ENCODE results near the gene WDR48. TPM values are rescaled to one million over a fixed set of nuclear protein-coding genes. Genes with fewer than 3 reads are reported as not detected.

WDR48 gene
- total and polyA plus RNA-seq, 9 of the 15 experiments (the other 6 are each of a cell fraction or from before 2014, with no cell fraction given), result 26.6 to 70.6 (median 48.0) TPM

DNA sequence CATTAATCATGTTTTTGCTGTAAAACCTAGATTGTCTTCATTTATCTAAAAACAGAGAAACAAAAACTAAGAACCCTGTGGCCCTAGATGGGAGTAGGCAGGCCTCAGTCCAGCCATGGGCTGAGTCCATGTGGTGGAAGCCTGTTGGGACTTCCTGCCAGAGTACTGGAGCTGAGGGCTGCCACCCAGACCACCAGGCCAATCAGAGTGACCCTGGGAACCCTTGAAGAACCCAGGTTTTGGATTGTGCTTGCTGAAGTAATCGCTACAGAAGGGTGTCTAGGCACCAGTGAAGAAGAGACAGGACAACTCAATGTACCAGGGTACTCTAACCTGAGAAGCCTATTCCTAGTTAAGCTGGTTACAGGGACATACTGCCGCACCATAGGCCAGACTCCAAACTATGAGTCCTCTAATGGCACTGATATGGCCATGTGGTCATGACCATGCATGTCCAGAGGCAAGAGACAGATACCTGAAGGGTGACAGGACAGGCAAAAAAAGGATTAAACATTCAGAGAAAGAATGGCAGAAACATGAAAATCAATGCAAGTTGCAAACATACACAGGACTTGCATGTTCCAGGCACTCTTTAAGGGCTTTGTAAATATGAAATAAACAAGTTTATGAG is 88.6 kb downstream of the WDR48 start:
- CTCF ChIA-PET (ENCODE audit: low intra/inter-chr PET ratio), result no interaction called here
- DNase-seq (ENCODE audit: extremely low read depth in 1 of 4, low spot score in 3 of 4), result no peak
- POLR2A ChIA-PET, result interaction anchor here (0.5 to 2.5 kb wide), 8 partner anchors 8 to 78 kb away, joined by 3 to 21 read pairs (median 4); no protein-coding TSS in a partner anchor
- Histone ChIP-seq H3K9ac (ENCODE audit: insufficient read depth in 1 of 2, low read depth in 2 of 2, low read length in 2 of 2) (no peak overlapping the region; a peak in 1 of 4 replicates), H2AFZ (ENCODE audit: low read depth, low read length) (no peak overlapping the region), H3K9me1 (ENCODE audit: control insufficient read depth, insufficient read depth, low read length) (no peaks in the 10 kb centered on the region), H3K79me2 (ENCODE audit: control insufficient read depth, insufficient read depth, low read length) (no peaks in the 10 kb centered on the region), H3K27me3 (ENCODE audit: control insufficient read depth in 2 of 2, insufficient read depth in 2 of 2, low read length in 2 of 2) (no peaks in the 10 kb centered on the region), H3K27ac (ENCODE audit: extremely low read depth, low read depth, low read length) (no peak overlapping the region), H3K36me3 (ENCODE audit: control insufficient read depth, insufficient read depth, low read length) (peaks cover 55% of the 10 kb centered on the region), H3K4me2 (ENCODE audit: insufficient read depth, low read length) (no peak overlapping the region), H4K20me1 (replicated peaks; ENCODE audit: control insufficient read depth, insufficient read depth, low read length) (peaks cover 29% of the 10 kb centered on the region), H3K4me1 (replicated peaks in 1 of 2; ENCODE audit: control insufficient read depth in 2 of 2, insufficient read depth in 2 of 2, low read length in 2 of 2) (peaks cover 8 to 23% of the 10 kb centered on the region in 2 experiments; a peak in 4 of 5 replicates), H3K4me3 (no peak overlapping the region), H3K9me3 (replicated peaks; ENCODE audit: control insufficient read depth, insufficient read depth, low read depth, low read length) (no peaks in the 10 kb centered on the region)
- in situ Hi-C loops (cut with MboI) (no loop called here), intact Hi-C loops (cut with micrococcal nuclease) (no loop called here)
- no TSS peak for BruUV-seq (replicated peaks)
- peak; percentile 37 for ATAC-seq
- 79% methylated on average over 2 of the region's 2 CpGs for WGBS (ENCODE audit: insufficient coverage, low coverage, missing lambda C conversion rate)
- peak; percentile 61 for FAIRE-seq
- TF ChIP-seq ZBTB8A (IDR thresholded peaks at IDR 0.05; ENCODE audit: partially characterized antibody), result no peak
- TF ChIP-seq GABPA (tag; conservative IDR thresholded peaks at IDR 0.05; ENCODE audit: low read depth), result no peak
- TF ChIP-seq NFE2L1 (tag; IDR thresholded peaks at IDR 0.05; ENCODE audit: borderline replicate concordance, low read depth), result no peak
- TF ChIP-seq, protein P1, sequence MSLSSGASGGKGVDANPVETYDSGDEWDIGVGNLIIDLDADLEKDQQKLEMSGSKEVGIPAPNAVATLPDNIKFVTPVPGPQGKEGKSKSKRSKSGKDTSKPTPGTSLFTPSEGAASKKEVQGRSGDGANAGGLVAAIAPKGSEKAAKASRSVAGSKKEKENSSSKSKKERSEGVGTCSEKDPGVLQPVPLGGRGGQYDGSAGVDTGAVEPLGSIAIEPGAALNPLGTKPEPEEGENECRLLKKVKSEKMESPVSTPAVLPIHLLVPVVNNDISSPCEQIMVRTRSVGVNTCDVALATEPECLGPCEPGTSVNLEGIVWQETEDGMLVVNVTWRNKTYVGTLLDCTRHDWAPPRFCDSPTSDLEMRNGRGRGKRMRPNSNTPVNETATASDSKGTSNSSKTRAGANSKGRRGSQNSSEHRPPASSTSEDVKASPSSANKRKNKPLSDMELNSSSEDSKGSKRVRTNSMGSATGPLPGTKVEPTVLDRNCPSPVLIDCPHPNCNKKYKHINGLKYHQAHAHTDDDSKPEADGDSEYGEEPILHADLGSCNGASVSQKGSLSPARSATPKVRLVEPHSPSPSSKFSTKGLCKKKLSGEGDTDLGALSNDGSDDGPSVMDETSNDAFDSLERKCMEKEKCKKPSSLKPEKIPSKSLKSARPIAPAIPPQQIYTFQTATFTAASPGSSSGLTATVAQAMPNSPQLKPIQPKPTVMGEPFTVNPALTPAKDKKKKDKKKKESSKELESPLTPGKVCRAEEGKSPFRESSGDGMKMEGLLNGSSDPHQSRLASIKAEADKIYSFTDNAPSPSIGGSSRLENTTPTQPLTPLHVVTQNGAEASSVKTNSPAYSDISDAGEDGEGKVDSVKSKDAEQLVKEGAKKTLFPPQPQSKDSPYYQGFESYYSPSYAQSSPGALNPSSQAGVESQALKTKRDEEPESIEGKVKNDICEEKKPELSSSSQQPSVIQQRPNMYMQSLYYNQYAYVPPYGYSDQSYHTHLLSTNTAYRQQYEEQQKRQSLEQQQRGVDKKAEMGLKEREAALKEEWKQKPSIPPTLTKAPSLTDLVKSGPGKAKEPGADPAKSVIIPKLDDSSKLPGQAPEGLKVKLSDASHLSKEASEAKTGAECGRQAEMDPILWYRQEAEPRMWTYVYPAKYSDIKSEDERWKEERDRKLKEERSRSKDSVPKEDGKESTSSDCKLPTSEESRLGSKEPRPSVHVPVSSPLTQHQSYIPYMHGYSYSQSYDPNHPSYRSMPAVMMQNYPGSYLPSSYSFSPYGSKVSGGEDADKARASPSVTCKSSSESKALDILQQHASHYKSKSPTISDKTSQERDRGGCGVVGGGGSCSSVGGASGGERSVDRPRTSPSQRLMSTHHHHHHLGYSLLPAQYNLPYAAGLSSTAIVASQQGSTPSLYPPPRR (CRISPR knock-in tag; IDR thresholded peaks at IDR 0.05; ENCODE audit: borderline replicate concordance), result no peak
